22Rv1 (cell line): ENCODE data around the gene ZC3H12C.

ENCODE experiments used
- ZFX ChIP-seq: fragments of 450-650 bp; IDR thresholded peaks from 2 replicates; pipeline ENCODE4 v1.6.1; 2017; ENCODE audit warnings: antibody characterized with exemption, borderline replicate concordance
- TF ChIP-seq, protein P1 (sequence below): fragments of 450-650 bp; IDR thresholded peaks from 2 replicates; pipeline ENCODE4 v1.5.1; 2017; ENCODE audit warnings: mild to moderate bottlenecking

- TF ChIP-seq, protein P1, sequence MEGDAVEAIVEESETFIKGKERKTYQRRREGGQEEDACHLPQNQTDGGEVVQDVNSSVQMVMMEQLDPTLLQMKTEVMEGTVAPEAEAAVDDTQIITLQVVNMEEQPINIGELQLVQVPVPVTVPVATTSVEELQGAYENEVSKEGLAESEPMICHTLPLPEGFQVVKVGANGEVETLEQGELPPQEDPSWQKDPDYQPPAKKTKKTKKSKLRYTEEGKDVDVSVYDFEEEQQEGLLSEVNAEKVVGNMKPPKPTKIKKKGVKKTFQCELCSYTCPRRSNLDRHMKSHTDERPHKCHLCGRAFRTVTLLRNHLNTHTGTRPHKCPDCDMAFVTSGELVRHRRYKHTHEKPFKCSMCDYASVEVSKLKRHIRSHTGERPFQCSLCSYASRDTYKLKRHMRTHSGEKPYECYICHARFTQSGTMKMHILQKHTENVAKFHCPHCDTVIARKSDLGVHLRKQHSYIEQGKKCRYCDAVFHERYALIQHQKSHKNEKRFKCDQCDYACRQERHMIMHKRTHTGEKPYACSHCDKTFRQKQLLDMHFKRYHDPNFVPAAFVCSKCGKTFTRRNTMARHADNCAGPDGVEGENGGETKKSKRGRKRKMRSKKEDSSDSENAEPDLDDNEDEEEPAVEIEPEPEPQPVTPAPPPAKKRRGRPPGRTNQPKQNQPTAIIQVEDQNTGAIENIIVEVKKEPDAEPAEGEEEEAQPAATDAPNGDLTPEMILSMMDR = no peak
- TF ChIP-seq ZFX = no peak
These were observed 6.3 kb upstream of the ZC3H12C start for GRCh38 chr11:110086892-110087309.
